Left cardiac atrium (tissue), 4 donors: ENCODE data around the gene SOCS7. TPM values are rescaled to one million over a fixed set of nuclear protein-coding genes. Genes with fewer than 3 reads are reported as not detected.

ENCODE experiments used
- ATAC-seq, 2 donors: fragments of 200-7000 bp; cut with Tn5 transposase; one replicate each; pipeline ENCODE4 v1.9.1; 2020; ENCODE audit warnings: mild to moderate bottlenecking in 2 of 2, moderate library complexity in 2 of 2
- DNase-seq: peaks from one replicate; pipeline ENCODE4 v3.0.0-alpha.2; 2020
- intact Hi-C, 2 donors: fragments of 100-400 bp; cut with DNase I; formaldehyde crosslinking; loops; one replicate each; pipeline versions ENCODE4 v1.14.1 to v1.15.1; 2022 to 2023
- total RNA-seq, 2 donors: library from RNA; stranded (reverse); fragmentation: NEBNext Ultra II Directional; extraction: Animal tissue kit (Norgen Biotek cat#: 25700); gene quantifications; one replicate each; pipeline ENCODE4 v1.2.1, GENCODE V29; 2021
- donor health status: DM: no; HTN: yes; CAD: no.
- donor health status: DM: no; HTN: yes; CAD: no; lungs with severe emphysema.
- donor health status: DM: yes; HTN: yes; CAD: no.
- donor health status: Dilated cardiomyopathy.

SOCS7 gene
- total RNA-seq, 2 donors from 2014 or later: 11.2 to 11.4 TPM

DNA sequence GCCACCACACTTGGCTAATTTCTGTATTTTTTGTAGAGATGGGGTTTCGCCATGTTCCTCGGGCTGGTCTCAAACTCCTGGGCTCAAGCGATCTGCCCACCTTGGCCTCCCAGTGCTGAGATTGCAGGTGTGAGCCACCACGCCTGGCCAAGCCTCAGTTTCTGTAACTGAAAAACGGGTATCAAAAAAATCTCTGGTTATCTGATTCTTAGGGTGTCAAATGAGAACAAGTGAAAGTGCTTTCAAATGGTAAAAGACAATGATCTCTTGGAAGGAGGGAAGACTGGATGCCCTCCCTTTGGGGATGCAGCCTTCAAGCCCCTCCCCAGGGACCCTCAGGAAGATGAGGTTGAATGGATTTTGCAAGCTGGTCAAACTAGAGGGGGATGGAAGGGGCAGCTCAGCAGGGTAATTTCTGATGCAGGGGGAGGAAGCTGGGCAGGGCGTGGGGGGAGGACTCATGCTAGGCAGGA, 98.9 kb downstream of the SOCS7 start:
- ATAC-seq (no peak), DNase-seq (no peak)
- intact Hi-C loops: no loop called here

DNA sequence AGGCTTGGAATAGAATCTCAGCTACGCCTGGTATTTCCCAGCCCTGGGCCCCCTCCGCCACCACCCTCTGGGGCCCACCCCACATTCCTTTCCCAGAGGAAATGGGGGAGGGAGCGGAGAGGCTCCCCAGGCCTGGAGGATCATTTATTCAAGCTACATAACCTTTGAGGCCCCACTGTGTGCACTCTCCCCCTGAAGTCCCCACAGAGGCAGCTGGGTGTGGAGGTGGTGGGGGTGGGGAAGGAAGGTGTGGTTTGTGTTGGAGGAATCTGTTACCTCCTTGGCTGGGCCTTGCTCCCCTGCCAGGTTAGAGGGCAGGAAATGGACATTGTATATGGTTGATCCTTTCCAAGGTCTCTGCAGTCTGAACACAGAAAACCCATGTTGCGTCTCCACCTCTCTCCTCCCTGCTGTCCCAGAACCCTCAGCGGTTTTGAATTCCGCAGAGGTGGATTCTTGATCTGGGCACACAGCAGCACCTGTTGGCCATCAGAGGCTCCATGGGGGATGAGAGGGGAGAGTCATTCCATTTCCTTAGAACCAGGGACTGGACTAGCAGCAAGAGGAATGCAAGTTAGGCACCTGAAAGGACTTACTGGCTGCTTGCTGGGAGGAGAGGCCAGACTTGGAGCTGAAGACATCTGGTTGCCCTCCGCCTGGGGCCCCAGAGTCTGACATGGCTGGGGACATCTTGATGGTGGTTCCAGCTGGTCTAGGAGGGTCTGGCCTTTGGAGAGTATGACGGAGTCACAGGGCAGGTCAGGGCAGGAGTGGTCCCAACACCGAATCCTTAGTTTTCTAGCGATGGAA, 99.6 kb downstream of the SOCS7 start:
- intact Hi-C loops: no loop called here
- DNase-seq: peak; percentile 70

DNA sequence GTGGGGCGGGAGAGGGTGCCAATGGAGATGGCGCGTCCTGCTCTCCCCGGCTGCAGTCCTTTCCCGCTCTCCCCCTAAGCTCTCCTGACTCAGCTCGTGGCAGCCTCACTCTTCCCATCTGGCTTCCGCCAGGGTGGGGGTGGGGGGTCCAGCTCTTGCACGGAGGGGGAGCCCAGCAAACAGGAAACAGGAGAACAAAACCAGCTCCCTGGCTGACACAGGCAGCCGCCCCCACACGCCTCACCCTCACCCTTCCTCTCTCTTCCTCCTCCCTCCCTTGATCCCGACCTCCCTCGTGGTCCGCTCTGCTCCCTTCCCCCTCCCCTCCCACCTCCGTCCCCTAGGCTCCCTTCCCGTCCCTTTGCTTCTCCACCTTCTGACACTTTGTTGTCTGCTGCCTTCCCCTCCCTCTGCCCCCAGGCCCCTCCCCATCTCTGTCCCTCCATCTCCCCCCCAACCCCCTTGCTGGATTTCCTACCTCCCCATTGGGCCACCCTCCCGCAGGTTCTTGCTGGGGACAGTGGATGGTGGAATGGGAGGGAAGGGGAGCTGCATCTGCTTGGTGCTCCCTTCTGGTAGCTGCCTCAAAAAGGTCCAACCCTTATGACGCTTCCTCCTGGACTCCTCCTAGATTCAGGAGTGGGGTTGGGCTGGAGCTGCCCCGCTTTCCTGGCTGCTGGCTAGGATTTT, 100.3 kb downstream of the SOCS7 start:
- intact Hi-C loops: no loop called here
- ATAC-seq (peak; percentile 18 to 21), DNase-seq (peak; percentile 62)

More for the DNA sequence above, 99.6 kb downstream of the SOCS7 start:
- ATAC-seq: peak; percentile 10 to 21

DNA sequence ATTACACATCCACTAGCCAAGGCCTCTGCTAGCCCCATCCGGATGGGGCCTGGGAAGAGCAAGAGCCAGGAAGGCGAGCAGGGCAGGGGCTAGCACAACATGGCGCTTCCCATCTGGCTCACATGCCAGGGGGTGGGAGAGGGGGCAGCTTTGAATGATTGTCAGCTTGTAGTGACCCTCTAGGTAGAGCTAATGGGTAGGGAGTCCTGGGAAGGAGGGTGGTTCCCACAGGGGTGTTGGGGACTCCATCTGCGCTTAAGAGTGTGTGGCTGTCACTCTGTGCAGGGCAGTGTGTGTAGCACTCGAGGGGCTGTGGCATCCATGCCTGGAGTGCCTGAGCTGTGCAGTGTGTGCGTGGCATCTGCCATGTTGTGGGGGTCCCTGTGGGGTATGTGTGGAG, 101.1 kb downstream of the SOCS7 start:
- ATAC-seq (no peak), DNase-seq (no peak)
- intact Hi-C loops: no loop called here

DNA sequence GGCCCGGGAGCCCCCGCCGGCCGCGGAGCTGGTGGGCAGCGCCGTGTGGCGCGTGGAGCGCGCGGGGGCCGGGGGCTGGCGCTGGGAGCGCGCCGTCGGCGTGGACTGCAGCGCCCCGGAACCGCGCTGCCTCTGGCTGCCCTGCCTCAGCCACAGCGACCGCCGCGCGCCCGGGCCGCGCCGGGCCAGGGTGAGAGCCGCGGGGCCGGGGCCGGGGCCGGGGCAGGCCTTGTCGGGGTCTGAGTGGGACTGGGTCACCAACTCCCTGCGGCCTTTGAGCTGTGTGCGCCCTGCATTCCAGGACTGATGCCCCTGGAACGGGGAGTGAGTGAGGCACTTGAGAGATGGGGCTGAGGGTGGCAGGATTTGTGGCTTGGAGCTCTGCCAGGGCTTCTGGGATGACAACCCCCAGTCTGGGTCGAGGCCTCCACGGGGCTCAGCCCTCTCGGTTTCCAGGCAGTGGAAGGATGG, 102.3 kb downstream of the SOCS7 start:
- peak; percentile 70 for DNase-seq
- intact Hi-C loops: no loop called here
- ATAC-seq: peak in 1 of 2 donors; percentile 10

DNA sequence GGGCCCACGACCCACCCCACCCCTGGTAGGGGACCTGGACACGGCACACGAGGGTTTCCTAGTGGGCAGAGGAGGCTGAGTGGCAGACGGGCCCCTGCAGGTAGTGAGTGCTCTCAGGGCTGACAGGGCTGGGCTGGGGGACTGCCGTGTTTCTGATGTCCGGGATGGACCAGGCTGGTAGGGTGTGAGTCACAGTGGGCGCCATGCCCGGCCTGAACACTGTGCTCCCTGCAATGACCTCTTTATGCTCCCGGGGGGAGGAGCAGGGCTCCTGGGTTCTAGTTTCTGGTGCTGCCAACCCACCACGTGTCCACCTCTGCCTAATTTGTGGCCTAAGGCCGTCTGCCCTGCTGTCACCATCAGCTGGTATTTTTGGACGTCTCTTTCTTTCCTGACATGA, 102.9 kb downstream of the SOCS7 start:
- DNase-seq: peak; percentile 92
- peak; percentile 82 to 84 for ATAC-seq
- intact Hi-C loops: no loop called here

Other genes with a start within 250 kb of the SOCS7 start
- gene TBC1D3E, start 223.9 kb upstream of the SOCS7 start, total RNA-seq: not detected
- gene TBC1D3, start 159.3 kb upstream of the SOCS7 start, total RNA-seq: not detected
- 10 to 100 TPM; 22.6 to 24.2 TPM for gene MRPL45, start 54.7 kb upstream of the SOCS7 start, total RNA-seq
- gene GPR179, start 7.9 kb upstream of the SOCS7 start, total RNA-seq: under 1 TPM in 1 of 2 donors, not detected in 1; 0.09 TPM
- gene ARHGAP23, start 76.6 kb downstream of the SOCS7 start, total RNA-seq: 10 to 100 TPM; 54.1 to 91.9 TPM